HL-60 (cell line): ENCODE results near the gene ARSJ.

Source experiments
- CTCF ChIP-seq: IDR thresholded peaks from one replicate; pipeline ENCODE4 v1.5.1; 2011; ENCODE audit warnings: low read length, control low read depth, inconsistent platforms; ENCODE audit not compliant: insufficient read depth
- GABPA ChIP-seq: IDR thresholded peaks from 2 replicates; pipeline ENCODE4 v1.6.1; 2012; ENCODE audit warnings: low read depth
- POLR2AphosphoS5 ChIP-seq: IDR thresholded peaks from 2 replicates; pipeline ENCODE4 v1.6.1; 2012; ENCODE audit warnings: low read depth
- REST ChIP-seq: IDR thresholded peaks from 2 replicates; pipeline ENCODE4 v1.6.1; 2012; ENCODE audit warnings: low read depth; ENCODE audit not compliant: insufficient replicate concordance
- SPI1 ChIP-seq: IDR thresholded peaks from 2 replicates; pipeline ENCODE4 v1.6.1; 2012; ENCODE audit warnings: low read depth, mild to moderate bottlenecking, borderline replicate concordance

GRCh38 chr4:114027596-114027995 is 48.1 kb upstream of the ARSJ start:
- TF ChIP-seq POLR2AphosphoS5 (no peak), CTCF (no peak), REST (no peak), GABPA (no peak), SPI1 (no peak)
